Dedifferentiated amniotic fluid mesenchymal stem cell (primary cell): Measurements from ENCODE around the gene ARHGAP26.

Source experiments
- DNase-seq: peaks from one replicate; pipeline ENCODE4 v3.0.0-alpha.2; 2016; ENCODE audit errors: extremely low spot score

The ARHGAP26 gene

DNA sequence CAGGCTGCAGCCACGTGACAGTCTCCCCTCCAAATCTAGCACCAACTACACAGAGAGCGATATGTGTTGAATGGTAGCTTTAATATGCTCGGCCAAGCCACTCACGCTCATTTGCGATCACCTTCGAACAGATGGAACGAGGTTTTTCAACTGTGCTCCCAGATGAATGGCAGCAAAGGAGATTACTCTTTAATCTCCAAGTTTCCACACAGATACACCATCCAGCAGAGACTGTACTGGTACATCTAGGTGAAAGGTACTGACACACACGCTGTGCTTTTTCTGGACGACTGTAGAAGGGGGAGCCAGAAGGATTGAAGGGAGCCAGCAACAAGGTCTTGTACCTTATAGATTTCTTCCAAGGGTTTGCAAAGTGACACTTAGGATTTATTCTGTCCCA lies 369.4 kb downstream of the ARHGAP26 start:
- DNase-seq: no peak

DNA sequence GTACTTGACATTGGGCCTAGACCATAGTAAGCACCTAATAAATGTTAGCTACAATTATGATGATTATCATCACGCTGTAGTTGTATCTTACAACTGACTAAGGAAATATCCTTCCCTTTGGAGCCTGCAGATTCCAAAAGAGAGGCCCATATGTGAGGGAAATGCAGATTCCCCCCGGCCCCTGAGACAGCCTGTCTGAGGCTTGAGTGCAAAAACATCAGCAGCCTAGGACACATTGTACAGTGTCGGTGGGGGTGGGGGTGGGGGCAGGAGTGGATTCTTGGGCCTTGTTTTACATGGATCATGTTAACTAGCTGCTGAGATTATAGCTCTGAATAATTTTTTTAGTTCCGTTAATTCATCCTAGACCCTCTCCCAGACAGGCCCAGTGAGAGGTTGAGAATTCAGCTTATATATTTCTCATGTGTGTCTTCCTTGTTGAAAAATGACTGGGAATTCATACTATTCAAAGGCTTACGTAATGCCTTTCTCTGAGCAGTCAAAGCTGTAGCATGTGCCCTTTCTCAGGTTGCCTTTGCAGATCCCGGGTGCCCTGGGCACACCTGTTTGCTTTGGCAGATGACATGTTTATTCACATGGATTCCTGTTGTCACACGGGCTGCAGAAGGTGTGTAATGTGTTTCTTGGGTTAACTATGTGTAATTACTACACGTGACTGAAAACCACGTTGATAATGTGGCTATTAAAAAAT lies 370.5 kb downstream of the ARHGAP26 start:
- no peak for DNase-seq

DNA sequence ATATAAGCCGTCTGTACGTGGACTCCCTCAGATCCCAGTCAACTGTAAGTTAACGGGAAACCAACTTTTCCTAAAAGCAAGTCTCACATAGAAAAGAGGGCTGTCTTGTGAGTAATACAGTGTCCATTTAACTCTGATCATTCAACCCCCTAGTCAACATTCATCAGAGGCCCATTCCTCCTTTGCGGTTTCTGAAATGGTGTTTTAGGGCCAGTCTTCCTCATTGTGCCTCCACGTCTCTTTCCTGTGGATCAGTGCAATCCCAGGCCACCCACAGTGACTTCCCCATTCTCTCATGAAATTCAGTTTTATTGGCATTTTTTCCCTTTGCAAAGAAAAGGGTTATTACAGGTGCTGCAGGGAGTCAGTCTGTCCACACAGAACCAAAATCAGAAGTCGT lies 371.5 kb downstream of the ARHGAP26 start:
- no peak for DNase-seq

DNA sequence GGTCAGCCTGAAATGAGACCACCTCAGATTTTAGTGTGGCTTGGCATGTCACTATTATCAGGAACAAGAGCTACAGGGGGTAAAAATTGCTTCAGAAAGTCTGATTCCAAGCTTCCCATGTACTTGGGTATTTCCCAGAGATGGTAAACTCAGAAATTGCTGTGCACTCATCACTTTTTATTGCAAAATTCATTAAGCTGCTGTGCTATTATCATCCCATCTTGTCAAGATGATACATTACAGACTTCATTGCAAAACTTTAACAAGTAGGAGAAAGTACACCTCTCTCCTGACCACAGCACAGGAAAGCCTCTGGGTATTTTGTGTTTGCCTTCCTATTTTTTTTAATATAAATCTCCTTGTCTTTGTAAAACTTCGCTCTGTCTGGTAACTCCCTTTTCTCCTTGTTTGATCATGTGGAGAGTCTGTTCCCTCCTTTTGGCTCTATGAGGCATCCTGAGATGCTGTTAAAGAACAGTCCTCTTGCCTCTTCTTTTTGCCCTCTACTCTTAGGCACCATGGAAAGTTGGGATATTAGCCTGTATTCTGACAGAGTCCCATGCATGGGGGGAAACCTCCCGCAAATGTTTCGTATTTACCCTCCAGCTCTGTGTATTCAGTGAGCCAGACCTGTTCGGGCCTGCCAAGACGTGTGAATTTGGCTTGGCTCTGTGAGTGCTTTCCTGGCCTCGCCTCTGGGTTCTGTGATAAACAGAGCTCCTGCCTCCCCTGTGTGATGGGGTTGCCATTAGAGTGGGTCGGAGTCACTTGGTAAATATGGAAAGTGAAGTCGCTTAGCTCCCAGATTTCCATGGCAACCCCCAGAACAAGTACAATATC lies 372.6 kb downstream of the ARHGAP26 start:
- DNase-seq: no peak

DNA sequence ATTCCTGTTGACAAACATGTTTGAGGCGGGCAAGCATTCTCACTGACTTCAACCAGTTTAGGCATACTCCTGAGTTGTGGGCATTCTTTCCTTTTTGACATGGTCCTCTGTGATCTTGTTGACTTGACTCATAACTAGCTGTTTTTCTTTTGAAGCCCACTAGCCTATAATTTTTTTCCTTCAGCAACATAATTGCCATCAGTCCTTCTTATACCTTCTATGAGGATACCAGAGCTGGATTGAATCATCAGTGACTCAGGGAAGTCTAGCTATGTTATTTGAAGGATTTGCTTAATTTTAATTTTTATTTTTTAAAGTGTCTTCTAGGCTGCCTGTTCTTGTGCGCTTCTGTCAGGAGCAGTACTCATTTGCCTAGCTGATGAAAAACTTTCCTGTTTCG lies 373.8 kb downstream of the ARHGAP26 start:
- peak; percentile 31 for DNase-seq

DNA sequence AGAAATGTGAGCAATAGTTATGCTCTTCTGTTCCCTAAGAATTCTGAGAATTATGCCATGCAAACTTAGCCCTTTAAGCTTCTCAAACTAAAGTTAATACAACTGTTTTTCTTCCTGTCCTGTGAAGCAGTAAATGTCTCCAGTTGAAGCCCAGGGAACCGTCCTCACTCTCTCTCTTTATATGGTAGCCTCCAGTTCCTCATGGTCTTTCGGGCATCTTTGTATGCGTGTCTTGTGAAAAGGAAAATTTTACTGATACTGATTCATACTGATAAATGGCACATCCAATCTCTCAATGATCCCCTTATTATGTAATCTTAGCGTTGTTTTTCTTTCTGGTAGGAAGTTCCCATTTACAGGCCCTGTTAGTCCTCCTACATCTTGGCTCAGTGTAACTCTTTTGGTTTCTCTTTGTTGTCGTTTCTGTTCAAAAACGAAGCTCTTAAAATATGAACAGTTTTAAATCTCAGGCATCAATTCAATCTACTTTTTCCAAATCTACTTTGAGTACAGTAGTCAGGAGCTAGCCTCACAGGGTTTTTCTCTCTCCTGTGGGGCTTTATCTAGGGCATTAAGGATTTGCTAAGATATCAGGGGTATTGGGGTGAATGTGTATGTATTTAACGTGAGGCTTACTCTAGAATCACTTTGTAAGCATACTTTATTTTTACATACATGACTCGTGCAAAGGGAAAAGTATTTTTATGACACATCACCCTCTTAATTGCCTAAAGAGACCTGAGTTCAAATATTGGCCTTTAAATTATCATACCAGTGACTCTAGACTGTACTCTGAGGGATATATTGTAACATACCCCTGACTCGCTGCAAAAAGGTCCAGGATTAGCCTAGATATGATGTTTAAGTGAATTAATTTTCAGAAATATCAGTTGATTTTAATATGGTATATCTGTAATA lies 375.3 kb downstream of the ARHGAP26 start:
- DNase-seq: no peak

DNA sequence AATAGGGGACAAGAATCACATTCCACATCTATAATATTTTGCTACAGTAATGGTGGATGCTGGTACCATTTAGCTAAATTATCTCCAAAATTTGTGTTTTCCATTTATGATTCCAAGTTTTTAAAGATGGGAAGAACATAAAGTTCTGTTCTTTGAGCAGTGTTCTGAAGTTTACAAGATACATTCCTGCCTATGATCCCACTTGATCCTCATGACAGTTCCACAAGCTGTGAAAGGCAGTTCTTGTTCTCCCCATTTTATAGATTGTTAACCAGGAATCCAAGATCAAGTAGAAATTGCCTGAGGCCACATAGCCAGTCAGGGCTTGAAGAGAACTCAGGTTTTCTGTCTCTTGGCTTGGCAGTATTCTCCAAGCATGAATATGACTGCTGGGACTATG lies 376.0 kb downstream of the ARHGAP26 start:
- no peak for DNase-seq

DNA sequence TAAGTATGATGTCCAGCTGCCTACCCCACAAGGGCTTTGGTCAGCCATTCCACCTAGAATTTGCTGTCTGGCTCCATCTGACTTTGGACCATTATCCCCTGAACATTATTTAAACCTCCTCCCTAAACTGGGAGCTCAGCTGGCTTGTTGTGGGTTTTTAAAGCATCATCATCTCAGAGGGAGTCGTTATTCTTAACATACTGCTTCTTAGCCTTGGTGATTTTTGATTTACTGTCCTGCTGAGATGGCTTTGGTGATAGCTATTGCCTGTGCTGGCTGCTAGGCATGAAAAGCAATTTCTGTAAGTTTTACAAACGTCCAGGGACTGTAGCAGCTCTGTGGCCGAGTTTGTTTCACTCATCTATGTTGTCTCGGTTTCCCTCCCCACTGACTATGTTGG lies 377.2 kb downstream of the ARHGAP26 start:
- DNase-seq: no peak

DNA sequence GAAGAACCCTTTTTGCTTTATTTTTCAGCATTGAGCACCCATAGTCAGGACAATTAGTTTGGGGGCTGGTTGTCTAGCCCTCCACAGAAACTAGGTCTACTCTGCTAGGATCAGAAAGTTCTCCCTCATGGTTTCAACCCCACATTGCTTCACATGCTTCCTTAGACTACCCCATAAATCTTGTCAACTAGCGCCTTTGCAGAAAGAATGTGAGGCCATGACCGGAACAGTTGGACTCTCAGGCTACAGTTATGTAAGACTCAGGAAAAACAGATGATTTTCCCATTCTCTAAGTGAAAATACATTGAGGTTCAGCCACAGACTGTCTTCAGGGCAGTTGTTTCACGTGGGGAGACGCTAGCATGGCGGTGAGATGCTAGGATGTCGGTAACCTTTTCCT lies 377.7 kb downstream of the ARHGAP26 start:
- DNase-seq: no peak

DNA sequence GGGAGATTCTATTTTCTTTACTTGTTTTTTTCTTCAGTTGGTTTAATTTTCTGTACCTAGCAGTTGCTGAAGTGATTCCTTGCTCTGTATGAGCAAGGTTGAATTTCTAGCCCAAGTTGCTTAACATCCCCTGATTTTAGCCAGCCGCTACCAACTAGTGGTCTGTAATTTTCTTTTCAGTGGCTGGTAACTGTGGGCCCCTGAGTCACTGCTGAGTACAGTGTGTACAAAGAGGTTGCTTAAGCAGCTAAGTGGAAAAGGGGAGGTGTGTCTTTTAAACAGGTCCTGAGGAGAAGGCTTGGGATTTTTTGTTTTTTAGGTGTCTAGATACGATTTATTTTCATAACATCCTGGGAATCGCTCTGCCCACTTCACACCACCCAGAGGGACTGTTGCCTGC lies 378.6 kb downstream of the ARHGAP26 start:
- no peak for DNase-seq

DNA sequence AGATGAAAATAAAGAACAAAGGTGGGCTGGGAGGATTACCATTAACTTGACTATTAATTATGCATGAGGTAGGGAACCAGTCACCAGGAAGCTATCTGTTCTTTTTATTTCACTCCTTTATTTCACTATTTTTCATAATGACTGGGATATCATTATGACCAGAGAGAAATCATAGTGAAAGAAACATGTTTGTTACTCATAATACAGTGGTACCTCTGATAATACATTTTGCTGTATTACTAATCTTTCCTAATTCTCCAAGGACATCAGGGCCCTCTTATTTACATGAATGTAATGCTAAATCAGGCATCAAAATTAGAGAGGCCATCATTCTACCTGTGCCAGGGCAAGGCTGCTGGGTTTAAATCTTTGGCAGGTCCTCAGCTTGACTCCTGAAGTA lies 379.6 kb downstream of the ARHGAP26 start:
- no peak for DNase-seq

DNA sequence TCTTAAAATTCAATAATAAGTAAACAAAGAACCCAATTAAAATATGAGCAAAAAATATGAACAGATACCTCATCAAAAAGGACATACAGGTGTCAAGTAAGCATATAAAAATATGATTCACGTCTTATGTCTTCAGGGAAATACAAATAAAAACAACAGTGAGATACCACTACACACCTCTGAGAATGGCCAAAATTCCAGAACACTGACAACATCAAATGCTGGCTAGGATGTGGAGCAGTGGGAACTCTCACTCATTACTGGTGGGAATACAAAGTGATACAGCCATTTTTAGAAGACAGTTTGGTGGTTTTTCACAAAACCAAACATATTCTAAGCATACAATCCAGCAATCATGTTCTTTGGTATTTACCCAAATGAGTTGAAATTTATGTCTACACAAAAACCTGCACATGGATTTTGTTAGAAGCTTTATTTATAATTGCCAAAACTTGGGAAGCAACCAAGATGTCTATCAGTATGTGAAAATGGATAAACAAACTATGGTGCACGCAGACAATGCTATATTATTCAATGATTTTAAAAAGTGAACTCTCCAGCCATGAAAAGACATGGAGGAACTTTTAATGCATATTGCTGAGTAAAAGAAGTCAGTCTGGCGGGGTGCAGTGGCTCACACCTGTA lies 381.0 kb downstream of the ARHGAP26 start:
- DNase-seq: no peak

DNA sequence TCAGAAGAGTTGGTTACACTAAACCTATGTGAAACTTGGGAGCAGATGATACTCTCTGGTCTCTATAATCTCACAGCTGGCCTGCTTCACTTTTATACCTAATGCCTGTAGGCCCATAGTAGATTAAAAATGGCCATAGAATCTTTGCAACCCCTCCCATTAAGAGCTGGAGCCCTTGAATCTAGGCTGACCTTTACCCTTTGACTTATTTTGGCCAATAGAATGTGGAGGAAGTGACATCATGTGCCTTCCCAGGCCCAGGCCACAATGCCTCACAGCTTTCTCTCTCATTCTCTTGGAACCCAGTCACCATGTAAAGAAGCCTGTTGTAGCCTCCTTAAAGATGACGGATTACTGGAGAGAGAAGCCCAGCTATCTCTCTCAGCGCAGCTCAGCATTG lies 382.3 kb downstream of the ARHGAP26 start:
- DNase-seq: no peak

DNA sequence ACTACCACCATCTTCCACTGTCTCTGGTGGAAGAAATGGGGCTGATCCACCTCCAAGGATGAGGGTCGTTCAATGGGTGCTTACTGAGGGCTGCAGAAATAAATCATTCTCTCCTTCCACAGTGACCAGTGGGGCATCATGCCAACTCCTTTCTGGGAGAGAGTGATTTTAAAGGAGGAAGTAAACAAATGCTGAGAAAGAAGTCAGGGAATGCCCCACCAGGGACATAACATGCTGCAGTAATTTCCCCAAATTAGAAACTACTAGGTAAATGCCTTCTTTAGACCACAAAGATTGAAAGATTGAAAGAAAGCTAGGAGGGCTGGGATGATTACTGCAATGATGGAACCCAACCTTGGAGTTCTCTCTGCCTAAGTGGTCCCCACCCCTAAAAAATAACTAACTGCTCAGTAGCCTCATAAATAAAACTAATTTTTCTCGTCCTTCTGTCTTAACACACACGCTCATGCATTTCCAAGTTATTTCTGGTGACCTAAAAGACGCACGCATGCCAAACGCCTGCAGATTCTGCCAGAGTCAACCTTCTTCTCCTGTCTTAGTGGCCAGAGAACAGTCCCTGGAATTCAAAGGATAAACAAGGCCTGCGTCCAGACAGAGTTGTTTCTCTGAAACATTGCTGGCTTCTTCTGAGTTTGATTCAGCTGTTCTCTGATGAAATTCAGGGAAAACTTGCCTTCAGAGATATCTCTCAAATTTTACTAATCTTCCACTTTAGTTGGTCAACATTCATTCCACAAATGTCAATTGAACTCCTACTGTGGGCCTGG lies 383.3 kb downstream of the ARHGAP26 start:
- peak; percentile 94 for DNase-seq

DNA sequence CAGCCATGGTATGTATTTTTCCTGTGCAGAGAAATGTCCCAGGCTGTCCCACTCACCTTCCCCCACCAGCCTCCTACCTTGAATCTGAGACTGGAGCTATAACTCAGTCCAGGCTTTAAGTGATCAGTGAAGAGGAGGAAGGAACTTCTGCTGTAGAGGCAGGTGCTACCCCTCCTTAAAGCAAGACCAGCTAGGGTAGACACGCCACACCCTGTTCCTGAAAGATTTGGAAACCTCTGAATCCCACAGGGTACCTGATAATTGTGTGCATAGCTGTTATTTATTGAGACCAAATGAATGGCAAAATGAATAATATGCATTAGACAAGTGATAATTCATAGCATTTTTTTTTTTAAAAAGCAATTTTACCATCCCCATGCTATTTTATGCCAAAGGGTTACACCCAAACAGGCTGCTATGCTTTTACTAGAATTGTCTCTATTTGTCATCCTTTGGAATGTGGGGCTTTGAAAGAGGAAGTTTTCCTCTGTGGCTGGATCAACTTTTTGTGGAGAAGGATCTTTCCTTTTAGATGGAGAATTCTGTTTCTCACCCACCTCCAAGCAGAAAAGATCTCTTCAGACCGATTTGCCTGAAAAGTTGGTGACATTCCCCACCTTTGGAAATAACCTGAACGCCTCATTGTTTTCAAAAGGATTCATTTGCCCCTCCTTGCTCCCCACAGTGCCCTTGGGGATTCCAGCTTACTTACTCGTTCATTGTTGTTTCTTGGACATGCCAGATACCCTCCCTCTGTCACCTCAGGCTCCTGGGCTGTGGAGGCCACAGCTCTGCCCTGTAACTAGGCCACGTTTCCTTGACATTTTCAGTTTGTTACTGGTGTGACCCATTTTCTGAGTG lies 384.6 kb downstream of the ARHGAP26 start:
- DNase-seq: peak; percentile 83

DNA sequence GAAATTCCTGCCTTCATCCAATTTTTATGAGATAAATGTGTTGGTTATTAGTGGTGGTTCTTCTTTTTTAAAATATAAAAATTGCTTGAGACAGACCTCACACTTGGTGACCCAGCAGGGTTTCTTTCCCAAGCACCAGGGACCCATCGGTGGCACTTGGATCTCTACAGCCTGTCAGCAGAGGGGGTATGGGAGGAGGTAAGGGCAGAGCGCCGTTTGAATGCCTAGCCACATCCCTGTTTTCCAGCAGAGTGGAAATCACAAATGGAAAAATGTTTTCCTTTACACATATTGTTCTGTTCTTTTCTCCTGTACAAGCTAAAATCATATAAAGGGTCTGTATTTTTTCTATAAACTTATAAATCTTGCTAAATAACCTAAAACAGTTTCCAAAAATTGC lies 385.3 kb downstream of the ARHGAP26 start:
- no peak for DNase-seq

DNA sequence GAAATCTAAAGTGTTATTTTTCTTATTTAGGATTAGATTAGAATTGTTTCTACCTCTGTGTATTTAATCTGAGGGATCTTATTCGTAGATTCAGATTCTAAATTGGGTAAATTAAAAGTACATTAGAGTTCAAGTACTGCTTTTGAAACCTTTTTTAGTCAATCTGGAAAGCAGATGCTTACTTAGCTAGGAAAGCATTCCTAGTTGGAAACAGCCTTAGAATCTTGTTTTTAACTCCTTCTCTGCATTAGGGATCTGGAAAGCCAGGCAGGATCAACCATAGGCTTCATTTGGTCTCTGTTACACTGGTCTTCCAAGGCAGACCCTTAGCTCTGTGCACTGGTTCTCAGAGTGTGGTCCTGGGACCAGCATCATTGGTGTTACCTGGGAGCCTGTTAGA lies 385.9 kb downstream of the ARHGAP26 start:
- no peak for DNase-seq

DNA sequence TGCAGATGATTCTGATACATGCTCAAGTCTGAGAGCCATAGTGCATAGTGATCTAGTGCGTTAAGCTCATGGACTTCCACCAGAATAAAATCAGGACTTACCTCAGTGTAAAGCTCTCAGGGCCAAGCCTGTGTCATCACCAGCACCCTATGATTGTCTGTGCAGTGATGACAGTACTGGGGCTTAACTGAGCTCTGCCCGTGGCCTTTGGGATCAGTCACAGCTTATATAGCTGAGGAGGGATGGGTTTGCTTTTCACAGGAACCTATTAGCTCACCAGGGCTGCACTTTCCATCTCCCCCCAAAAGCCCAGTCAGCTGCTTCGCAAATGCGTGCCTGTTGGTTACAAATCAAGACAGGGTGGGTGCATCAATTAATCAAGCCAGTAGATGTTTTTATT lies 386.4 kb downstream of the ARHGAP26 start:
- DNase-seq: no peak

DNA sequence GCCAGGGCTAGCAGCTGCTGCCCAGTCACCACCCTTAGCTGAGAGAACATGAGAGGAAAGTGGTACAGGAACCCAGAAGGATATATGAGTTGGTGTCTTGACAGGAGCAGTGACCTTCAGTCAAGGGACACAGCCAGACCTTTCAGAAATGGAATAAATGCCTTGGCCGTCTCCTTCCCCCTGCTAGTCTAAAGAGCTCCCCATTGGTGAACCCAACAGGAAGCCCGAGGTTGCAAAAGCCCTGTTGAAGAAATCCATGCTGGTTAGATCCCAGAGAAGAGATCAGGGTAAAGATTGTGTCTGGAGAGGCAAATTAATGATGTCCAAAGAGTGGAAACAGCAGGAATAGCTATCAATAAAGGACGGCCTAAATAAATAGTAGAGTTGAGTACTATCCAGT lies 388.9 kb downstream of the ARHGAP26 start:
- DNase-seq: no peak
